ENCODE results near the gene B3GALNT2.

- peak; percentile 63 to 92 (median 80) for TF ChIP-seq CTCF (IDR thresholded peaks at IDR 0.05)
- no peak for TF ChIP-seq POLR2A (IDR thresholded peaks at IDR 0.05)
Observed at GRCh38 chr1:235513495-235514366, 9.5 kb upstream of the B3GALNT2 start.
